B cell (primary cell): ENCODE results near the gene MSI1. TPM values are rescaled to one million over a fixed set of nuclear protein-coding genes. Genes with fewer than 3 reads are reported as not detected.

Experiments
- ATAC-seq: fragments of 200-7000 bp; cut with Tn5 transposase; one replicate; pipeline ENCODE4 v1.10.0; 2021; ENCODE audit warnings: low read depth, mild to moderate bottlenecking, moderate number of reproducible peaks, moderate library complexity
- CTCF ChIA-PET: fragments of 350-600 bp; sonication (Branson Sonifier 250); formaldehyde crosslinking; loops from one replicate; lab custom pipeline; 2021; ENCODE audit warnings: antibody characterized with exemption, inconsistent platforms; lab: Charles Lee
- POLR2A ChIA-PET: fragments of 350-600 bp; sonication (Branson Sonifier 250); formaldehyde crosslinking; loops from one replicate; lab custom pipeline; 2021; ENCODE audit warnings: antibody characterized with exemption; lab: Charles Lee
- DNase-seq: peaks from one replicate; pipeline ENCODE4 v3.0.0; 2013
- H2AFZ ChIP-seq: 2 replicates; pipeline ENCODE4 v1.6.1; 2012; ENCODE audit warnings: mild to moderate bottlenecking, low read depth, low read length; ENCODE audit not compliant: insufficient read depth, poor library complexity, severe bottlenecking
- H3K27ac ChIP-seq, 2 donors: 1 replicate in 1 of 2; 2 replicates in 1 of 2; pipeline ENCODE4 v1.5.1; 2012 to 2013; ENCODE audit warnings: low read length in 2 of 2, mild to moderate bottlenecking in 2 of 2, moderate library complexity in 1 of 2
- H3K27me3 ChIP-seq, 4 experiments: fragments of 200-600 bp in 1 of 4; sonication (generic) in 1 of 4; replicated peaks in 1 of 4; 1 replicate in 2 of 4; 2 replicates in 2 of 4; pipeline versions ENCODE4 v1.6.1 to v1.7.0; 2013 to 2016; ENCODE audit warnings: low read length in 3 of 4, mild to moderate bottlenecking in 2 of 4, mixed read lengths in 1 of 4, moderate library complexity in 1 of 4; ENCODE audit not compliant: insufficient read depth in 4 of 4, control insufficient read depth in 3 of 4; ENCODE audit errors: control extremely low read depth in 1 of 4
- H3K36me3 ChIP-seq, 2 experiments: replicated peaks in 1 of 2; 1 replicate in 1 of 2; 2 replicates in 1 of 2; pipeline versions ENCODE4 v1.6.1 to v1.7.1; 2013; ENCODE audit warnings: low read length in 1 of 2; ENCODE audit not compliant: insufficient read depth in 2 of 2, control insufficient read depth in 1 of 2; ENCODE audit errors: control extremely low read depth in 1 of 2, extremely low read depth in 1 of 2
- H3K4me1 ChIP-seq, 2 donors: fragments of 200-600 bp in 1 of 2; sonication (generic) in 1 of 2; 1 replicate in 1 of 2; 2 replicates in 1 of 2; pipeline versions ENCODE4 v1.5.1 to v1.6.1; 2013 to 2017; ENCODE audit warnings: low read length in 2 of 2; ENCODE audit not compliant: control insufficient read depth in 2 of 2, insufficient read depth in 2 of 2
- H3K4me2 ChIP-seq: replicated peaks from 2 replicates; pipeline ENCODE3; 2012; ENCODE audit warnings: mild to moderate bottlenecking, low read depth, low read length; ENCODE audit not compliant: poor library complexity, severe bottlenecking
- H3K4me3 ChIP-seq, 5 experiments: fragments of 200-600 bp in 1 of 5; sonication (generic) in 1 of 5; 1 replicate in 3 of 5; 2 replicates in 2 of 5; pipeline versions ENCODE4 v1.5.1 to v1.7.0; 2011 to 2016; ENCODE audit warnings: low read length in 4 of 5, mild to moderate bottlenecking in 4 of 5, low read depth in 2 of 5, control low read depth in 1 of 5, moderate library complexity in 1 of 5; ENCODE audit not compliant: insufficient read depth in 1 of 5; ENCODE audit errors: control extremely low read depth in 1 of 5, extremely low read depth in 1 of 5
- H3K79me2 ChIP-seq: fragments of 200-600 bp; sonication (generic); one replicate; pipeline ENCODE4 v1.6.0; 2016; ENCODE audit warnings: low read length; ENCODE audit not compliant: control insufficient read depth, insufficient read depth
- H3K9ac ChIP-seq: fragments of 200-600 bp; sonication (generic); 2 replicates; pipeline ENCODE4 v1.6.1; 2017; ENCODE audit warnings: mild to moderate bottlenecking, low read length, moderate library complexity
- H3K9me3 ChIP-seq, 3 donors: one replicate each; pipeline versions ENCODE4 v1.6.1 to v1.7.1; 2013; ENCODE audit warnings: low read length in 2 of 3; ENCODE audit not compliant: control insufficient read depth in 2 of 3, insufficient read depth in 1 of 3; ENCODE audit errors: control extremely low read depth in 1 of 3
- H4K20me1 ChIP-seq: 2 replicates; pipeline ENCODE4 v1.6.0; 2012; ENCODE audit warnings: mild to moderate bottlenecking, low read length; ENCODE audit not compliant: insufficient read depth, control insufficient read depth, poor library complexity, severe bottlenecking
- H3K27ac Mint-ChIP-seq: one replicate; pipeline ENCODE4 v1.8.0; 2021; ENCODE audit warnings: mixed read lengths
- H3K27me3 Mint-ChIP-seq: one replicate; pipeline ENCODE4 v1.8.0; 2021; ENCODE audit warnings: mixed read lengths
- H3K4me1 Mint-ChIP-seq: one replicate; pipeline ENCODE4 v1.8.0; 2021; ENCODE audit warnings: mixed read lengths
- H3K4me3 Mint-ChIP-seq: one replicate; pipeline ENCODE4 v1.8.0; 2021; ENCODE audit warnings: mixed read lengths
- H3K9me3 Mint-ChIP-seq: one replicate; pipeline ENCODE4 v1.8.0; 2022; ENCODE audit warnings: mixed read lengths; ENCODE audit not compliant: insufficient read depth
- EZH2 ChIP-seq: IDR thresholded peaks from 2 replicates; pipeline ENCODE4 v1.6.1; 2012; ENCODE audit warnings: borderline replicate concordance, low read depth, mild to moderate bottlenecking, moderate library complexity, low read length; ENCODE audit not compliant: insufficient read depth, poor library complexity, severe bottlenecking
- WGBS: methylation state at CpG from one replicate; pipeline ENCODE4 v1.1.5; 2013; ENCODE audit warnings: missing lambda C conversion rate; ENCODE audit not compliant: insufficient coverage; 5-methylcytosine and 5-hydroxymethylcytosine counted together
- intact Hi-C: fragments of 100-400 bp; cut with micrococcal nuclease; formaldehyde crosslinking; loops from one replicate; pipeline ENCODE4 v1.10.0; 2022
- polyA plus RNA-seq: library from polyadenylated mRNA; depleted of rRNA; stranded (reverse); fragments of >200 nt; gene quantifications from 2 replicates; pipeline ENCODE4 v1.2.3, GENCODE V29; 2012
- total RNA-seq, 2 donors: library from RNA; stranded (reverse); fragments of 120-200 nt in 1 of 2; gene quantifications; 1 replicate in 1 of 2; 2 replicates in 1 of 2; pipeline versions ENCODE4 v1.2.3 to v1.2.4, GENCODE V29; 2013 to 2022
- TF ChIP-seq, protein P1 (sequence below): fragments of 200-600 bp; IDR thresholded peaks from one replicate; pipeline ENCODE4 v1.8.0; 2022; ENCODE audit warnings: antibody characterized with exemption, mild to moderate bottlenecking

Gene MSI1
- total and polyA plus RNA-seq, 2 donors (not counting 1 experiment from before 2014, with no cell fraction given), result not detected

- intact Hi-C loops, result no loop called here
- no peaks in the 10 kb centered on the region for H3K4me1 Mint-ChIP-seq
- no peak overlapping the region for H3K4me2 ChIP-seq
- H3K27ac Mint-ChIP-seq, result no peak overlapping the region
- peaks cover 0 to 4% (median 0%) of the 10 kb centered on the region in 3 donors for H3K9me3 ChIP-seq
- DNase-seq (no peak), ATAC-seq (no peak)
- 40% methylated on average over 1 of the region's 1 CpG for WGBS
- no peaks in the 10 kb centered on the region for H3K4me1 ChIP-seq
- H3K9ac ChIP-seq, result no peak overlapping the region
- H3K36me3 ChIP-seq, result no peaks in the 10 kb centered on the region
- H3K9me3 Mint-ChIP-seq, result no peaks in the 10 kb centered on the region
- no peaks in the 10 kb centered on the region for H4K20me1 ChIP-seq
- POLR2A ChIA-PET, result no interaction called here
- H3K4me3 Mint-ChIP-seq, result no peak overlapping the region
- H2AFZ ChIP-seq, result no peak overlapping the region
- no peaks in the 10 kb centered on the region for H3K79me2 ChIP-seq
- CTCF ChIA-PET, result no interaction called here
- TF ChIP-seq, protein P1, sequence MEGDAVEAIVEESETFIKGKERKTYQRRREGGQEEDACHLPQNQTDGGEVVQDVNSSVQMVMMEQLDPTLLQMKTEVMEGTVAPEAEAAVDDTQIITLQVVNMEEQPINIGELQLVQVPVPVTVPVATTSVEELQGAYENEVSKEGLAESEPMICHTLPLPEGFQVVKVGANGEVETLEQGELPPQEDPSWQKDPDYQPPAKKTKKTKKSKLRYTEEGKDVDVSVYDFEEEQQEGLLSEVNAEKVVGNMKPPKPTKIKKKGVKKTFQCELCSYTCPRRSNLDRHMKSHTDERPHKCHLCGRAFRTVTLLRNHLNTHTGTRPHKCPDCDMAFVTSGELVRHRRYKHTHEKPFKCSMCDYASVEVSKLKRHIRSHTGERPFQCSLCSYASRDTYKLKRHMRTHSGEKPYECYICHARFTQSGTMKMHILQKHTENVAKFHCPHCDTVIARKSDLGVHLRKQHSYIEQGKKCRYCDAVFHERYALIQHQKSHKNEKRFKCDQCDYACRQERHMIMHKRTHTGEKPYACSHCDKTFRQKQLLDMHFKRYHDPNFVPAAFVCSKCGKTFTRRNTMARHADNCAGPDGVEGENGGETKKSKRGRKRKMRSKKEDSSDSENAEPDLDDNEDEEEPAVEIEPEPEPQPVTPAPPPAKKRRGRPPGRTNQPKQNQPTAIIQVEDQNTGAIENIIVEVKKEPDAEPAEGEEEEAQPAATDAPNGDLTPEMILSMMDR, result no peak
- TF ChIP-seq EZH2, result no peak
- peaks cover 0 to 8% (median 0%) of the 10 kb centered on the region in 4 experiments for H3K27me3 ChIP-seq
- H3K27ac ChIP-seq, result no peak overlapping the region
- H3K4me3 ChIP-seq, result no peak overlapping the region
- H3K27me3 Mint-ChIP-seq, result peaks cover 30% of the 10 kb centered on the region
These were observed 35.3 kb upstream of the MSI1 start for GRCh38 chr12:120404271-120404670.

DNA sequence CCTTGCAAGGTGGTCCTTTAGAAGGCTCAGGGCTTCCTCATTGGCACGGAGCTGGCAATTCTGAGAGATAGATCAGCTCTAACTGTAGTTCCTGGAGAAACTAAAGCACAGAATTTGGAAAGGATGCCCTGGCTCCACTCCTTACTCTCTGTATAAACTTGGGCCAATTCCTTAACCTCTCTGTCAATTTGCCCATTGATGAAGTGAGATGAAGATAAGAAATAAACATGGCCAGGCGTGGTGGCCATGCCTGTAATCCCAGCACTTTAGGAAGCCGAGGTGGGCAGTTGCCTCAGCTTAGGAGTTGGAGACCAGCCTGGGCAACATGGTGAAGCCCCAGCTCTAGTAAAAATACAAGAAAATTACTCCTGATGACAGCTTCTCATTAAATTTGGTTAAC is 34.9 kb upstream of the MSI1 start:
- no peak overlapping the region for H3K4me3 Mint-ChIP-seq
- Histone ChIP-seq H3K9ac (no peak overlapping the region), H3K9me3 (peaks cover 0 to 4% (median 0%) of the 10 kb centered on the region in 3 donors), H3K36me3 (no peaks in the 10 kb centered on the region), H3K27ac (no peak overlapping the region), H3K4me1 (no peaks in the 10 kb centered on the region), H3K4me2 (no peak overlapping the region), H4K20me1 (no peaks in the 10 kb centered on the region), H3K79me2 (no peaks in the 10 kb centered on the region), H3K27me3 (peaks cover 0 to 8% (median 0%) of the 10 kb centered on the region in 4 experiments), H3K4me3 (no peak overlapping the region), H2AFZ (no peak overlapping the region)
- peaks cover 31% of the 10 kb centered on the region for H3K27me3 Mint-ChIP-seq
- ChIA-PET POLR2A (no interaction called here), CTCF (no interaction called here)
- no peaks in the 10 kb centered on the region for H3K4me1 Mint-ChIP-seq
- 100% methylated on average over 2 of the region's 3 CpGs for WGBS
- H3K27ac Mint-ChIP-seq, result no peak overlapping the region
- intact Hi-C loops, result no loop called here
- DNase-seq (no peak), ATAC-seq (no peak)
- no peaks in the 10 kb centered on the region for H3K9me3 Mint-ChIP-seq
- TF ChIP-seq EZH2, result no peak
- TF ChIP-seq, protein P1, result no peak
